ENCODE measurements around the gene SLAIN1. TPM values are rescaled to one million over a fixed set of nuclear protein-coding genes. Genes with fewer than 3 reads are reported as not detected.

The SLAIN1 gene
- polyA plus RNA-seq, 1 donor: 5.4 TPM

DNA sequence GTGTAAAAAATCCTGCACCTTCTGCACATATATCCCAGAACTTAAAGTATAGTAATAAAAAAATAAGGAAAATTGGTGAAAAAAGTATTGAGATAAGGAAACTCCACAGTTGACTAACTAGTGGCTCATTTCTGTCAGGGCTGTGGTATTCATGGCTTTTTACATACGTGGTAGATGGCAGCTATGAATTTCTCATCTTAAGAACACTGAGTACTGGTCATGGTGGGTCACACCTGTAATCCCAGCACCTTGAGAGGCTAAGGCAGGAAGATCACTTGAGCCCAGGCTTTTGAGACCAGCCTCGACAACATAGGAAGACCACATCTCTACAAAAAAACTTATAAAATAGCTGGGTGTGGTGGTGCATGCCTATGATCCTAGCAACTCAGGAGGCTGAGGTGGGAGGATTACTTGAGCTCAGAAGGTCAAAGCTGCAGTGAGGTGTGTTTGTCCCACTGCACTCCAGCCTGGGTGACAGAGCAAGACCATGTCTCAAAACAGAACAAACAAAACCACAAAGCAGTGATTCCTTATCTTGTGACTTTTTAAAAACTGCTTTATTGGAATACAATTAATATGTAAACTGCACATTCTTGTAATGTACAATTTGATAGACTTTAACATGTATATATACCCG lies 16.8 kb downstream of the SLAIN1 start:
- DNase-seq: no peak

DNA sequence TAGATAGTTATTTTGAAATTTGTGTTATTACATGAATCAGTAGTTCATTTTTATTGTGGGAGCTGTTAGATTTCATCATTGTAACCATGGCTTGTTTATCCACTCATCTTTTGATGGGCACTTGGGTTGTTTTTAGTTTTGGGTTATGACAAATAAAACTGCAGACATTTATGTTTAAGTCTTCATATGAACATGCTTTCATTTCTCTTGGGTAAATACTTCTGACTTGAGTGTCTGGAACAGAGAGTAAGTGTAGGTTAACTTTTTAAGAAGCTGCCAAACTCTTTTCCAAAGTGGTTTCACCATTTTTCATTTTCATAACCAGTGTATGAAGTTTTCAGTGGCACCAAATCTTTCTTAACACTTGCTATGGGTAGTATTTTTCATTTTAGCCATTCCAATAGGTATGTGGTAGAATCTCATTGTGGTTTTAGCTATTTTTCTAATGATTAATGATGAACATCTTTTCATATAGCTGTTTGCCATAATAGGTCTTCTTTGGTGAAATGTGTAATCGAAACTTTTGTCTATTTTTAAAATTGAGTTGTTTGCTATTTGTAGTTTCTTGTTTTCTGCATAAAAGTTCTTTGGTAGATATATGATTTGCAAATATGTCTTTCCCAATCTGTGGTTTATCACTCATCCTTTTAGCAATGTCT lies 17.9 kb downstream of the SLAIN1 start:
- no peak for DNase-seq

DNA sequence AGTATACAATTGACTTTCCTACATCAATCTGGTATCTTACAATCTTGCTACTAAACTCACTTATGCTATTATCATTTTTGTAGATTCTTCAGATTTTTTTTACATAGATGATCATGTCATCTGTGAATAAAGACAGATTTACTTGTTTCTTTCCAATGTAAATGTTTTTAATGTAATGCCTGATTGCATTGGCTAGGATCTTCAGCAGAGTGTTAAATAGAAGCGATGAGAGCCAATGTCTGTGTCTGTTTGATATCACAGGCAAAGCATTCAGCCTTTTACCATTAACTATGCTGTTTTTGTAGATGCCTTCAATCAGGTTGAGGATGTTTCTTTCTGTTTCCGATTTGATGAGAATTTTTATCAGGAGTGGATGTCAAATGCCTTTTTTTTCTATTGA lies 19.2 kb downstream of the SLAIN1 start:
- DNase-seq: no peak

DNA sequence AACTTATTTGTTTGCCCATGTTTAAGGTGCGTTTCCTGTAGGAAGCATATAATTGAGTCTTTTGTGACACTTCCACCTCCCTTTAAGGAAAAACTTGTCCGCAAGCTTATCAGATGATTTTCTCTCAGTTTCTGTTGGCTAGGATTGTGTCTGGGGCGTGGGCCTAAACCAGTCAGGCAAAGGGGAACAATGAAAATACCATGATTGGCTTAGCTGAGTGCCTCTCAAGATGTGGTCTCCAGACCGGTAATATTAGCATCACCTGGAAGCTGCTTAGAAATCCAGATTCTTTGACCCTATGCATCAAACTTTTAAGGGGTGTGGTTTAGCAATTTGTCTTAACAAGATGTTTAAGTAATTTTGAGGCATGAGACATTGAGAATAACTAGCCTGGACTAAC lies 20.0 kb downstream of the SLAIN1 start:
- DNase-seq: no peak

DNA sequence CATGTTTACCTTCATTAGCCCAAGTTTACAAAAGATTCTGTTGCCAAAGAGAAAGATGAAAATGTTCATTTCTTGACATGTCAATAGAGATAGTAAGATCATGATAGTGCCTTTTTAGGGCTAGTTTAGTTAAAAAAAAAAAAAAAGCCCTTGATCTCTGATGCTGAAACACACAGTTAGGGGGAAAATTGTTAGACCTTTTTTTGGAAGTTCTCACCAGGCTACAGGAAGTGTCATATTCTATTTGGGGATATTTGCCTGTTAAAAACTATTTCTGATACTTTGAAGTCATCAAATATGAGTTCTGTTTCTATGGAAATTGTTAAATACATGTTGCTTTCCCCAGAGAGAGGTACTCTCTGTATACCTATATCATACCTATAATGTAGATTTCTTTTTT lies 21.6 kb downstream of the SLAIN1 start:
- no peak for DNase-seq

DNA sequence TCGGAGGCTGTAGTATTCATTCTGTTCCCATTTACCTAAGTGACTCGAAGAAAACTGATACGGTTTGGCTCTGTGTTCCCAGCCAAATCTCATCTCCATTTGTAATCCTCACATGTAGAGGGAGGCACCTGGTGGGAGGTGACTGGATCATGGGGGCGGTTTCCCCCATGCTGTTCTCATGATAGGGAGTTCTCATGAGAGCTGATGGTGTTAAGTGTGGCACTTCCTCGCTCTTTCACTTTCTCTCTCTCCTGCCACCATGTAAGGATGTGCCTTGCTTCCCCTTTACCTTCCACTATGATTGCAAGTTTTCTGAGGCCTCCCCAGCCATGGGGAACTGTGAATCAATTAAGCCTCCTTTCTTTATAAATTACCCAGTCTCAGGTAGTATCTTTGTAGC lies 23.5 kb downstream of the SLAIN1 start:
- no peak for DNase-seq

DNA sequence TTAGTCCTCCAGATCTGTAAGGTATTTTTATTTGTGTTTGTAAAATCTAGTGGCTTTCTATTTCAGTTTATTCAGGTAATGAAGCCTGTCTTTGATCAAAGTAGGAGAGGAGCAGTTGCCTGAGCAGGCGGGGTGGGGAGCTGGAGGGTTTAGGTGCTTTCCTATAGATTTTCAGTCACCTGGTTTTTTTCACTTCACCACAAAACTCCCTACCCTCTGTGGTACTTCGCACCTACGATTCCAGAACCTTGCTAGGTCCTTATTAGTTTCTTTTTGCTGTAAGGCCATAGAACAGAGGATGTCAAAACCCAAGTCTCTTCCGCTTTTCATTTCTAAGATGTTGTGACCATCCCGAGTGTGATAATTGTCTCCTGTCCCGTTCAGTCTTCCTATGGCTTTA lies 26.6 kb downstream of the SLAIN1 start:
- no peak for DNase-seq

DNA sequence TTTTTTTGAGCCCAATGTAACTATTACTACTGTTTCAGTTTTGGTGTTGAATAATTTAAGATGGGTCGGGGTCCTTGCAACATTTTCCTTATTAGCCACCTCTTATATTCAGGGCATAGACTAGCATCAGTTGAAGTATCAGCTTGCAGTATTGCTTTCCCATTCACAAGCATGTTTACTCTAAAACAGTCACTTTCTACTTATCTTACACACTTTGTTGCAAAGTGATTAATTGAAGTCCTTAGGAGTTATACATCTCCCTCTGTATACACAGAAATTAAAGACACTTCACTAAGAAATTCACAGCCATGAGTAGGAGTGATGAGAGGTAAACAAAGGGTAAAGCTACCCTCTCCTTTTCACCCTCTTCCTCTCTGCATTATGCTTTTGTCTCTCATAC lies 27.6 kb downstream of the SLAIN1 start:
- DNase-seq: no peak

DNA sequence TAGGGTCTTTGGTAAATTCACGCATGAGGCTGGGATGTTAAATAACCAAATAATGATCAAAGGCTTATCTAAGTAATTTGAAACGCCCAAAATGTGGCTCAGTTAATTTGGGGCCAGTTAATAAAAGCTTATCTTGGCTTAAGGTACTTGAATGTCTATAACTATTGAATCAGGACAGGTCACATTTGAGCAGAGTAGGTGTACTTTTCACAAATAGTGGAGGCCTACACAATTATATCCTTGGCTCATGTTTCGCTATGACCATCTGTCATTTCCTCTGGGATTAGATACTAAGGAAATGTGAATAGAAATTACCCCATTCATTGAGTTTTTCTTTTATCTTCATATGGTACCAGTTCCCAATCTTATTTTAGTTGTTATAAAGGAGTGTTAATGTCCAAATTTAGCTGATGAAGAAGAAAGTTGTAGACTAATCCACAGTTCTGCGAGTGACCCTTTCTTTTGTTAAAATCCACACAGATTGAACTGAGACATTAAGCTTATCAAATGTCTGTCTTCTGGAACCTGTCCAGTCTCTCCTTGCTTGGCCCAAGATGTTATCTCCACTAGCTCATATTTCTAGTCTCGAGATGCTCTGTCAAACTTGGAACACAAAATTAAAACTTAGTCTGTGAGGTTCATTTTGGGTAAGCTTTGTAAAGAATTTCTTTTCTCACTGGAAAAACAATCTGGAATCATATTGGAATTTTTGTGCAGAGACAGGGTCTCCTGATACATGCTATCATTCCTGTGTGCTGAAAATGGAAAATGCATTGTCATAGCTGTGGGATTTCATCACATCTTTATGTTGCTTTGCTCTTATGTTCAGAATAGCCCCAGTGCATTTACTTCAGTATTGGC lies 31.0 kb downstream of the SLAIN1 start:
- DNase-seq: no peak

DNA sequence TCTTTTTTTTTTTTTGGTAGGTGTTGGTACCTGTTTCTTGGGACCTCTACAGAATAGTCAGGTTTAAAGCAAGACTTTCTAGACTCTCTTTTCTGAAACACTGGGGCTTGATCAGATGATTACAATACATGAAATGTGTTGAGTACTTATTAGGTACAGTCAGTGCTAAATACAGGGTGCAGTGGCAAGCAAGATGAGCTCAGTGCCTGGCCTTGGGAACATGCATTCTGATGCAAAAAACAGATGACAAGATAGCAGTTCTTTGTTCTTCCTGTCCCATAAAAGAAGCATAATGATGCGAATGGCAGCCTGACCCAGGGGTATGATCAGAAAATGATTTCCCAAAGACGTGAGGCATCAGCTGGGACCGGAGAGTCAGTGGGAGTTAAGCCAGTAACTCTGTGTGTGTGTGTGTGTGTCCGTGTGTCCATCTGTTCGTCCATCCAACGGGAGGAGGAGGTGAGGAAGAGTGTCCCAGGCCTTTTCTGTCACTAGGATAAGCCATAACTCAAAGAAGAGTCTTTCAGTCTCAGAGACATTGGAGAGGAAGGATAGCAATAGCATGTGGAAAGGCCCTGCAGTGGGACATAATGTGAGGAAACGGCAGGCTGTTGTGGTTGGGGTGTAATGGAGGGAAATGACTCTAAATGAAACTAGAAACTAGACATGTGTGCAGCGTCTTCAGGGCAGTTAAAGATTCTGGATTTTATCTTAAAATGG lies 32.2 kb downstream of the SLAIN1 start:
- DNase-seq: no peak

DNA sequence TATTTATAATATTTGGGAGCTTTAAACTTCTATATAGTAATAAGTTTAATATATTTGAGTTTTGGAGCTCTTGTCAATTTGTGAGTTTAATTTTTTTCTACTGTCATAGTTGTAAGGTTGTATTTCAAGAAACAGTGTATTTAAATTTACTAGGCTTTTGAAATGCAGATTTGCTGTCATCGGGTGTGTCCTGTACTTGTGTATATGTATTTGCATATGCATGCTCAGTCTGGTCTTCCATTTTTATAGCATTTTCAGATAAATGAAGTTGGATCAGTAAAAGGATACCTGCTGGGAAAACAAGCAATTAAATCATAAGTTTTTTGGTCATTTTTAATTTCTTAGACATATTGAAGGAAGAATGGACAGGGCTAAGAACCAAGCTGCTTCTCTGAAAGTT lies 33.1 kb downstream of the SLAIN1 start:
- DNase-seq: no peak

DNA sequence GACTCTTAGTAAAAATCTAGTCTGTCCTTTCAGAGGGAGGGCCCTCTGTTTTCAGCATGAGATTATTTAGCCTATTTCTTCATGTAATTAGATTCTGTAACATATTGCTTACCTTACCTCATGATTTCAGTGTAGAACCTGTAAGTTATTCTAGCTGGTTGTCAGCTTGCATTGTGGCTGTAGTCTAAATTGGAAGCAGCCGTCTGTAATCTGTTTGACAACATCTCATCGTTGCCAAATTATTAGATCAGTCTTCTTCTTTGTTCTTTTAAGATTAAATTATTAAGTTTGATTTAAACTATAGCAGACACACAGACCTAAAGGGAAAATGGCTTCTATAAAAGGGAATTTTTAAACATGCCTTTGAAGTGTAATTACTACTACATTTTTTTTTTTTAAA lies 34.8 kb downstream of the SLAIN1 start:
- DNase-seq: no peak

DNA sequence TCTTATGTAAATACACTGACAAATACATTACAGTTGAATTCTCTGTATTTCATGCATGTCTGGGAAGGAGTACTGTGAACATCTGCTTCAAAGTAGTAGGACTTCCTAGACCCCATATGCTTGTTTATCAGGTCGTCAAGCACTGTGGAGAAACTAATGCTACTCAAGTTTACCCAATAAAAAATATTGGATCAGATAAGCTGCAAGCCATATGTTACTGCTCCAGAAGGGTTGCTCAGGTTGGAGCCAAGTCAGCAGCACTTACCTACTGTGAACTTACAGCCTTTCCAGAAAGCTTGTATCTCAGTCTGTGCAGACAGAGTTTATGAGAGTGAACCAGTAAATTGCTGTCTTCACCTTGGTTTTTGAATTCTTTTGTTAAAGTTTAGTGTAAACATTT lies 36.2 kb downstream of the SLAIN1 start:
- DNase-seq: no peak

DNA sequence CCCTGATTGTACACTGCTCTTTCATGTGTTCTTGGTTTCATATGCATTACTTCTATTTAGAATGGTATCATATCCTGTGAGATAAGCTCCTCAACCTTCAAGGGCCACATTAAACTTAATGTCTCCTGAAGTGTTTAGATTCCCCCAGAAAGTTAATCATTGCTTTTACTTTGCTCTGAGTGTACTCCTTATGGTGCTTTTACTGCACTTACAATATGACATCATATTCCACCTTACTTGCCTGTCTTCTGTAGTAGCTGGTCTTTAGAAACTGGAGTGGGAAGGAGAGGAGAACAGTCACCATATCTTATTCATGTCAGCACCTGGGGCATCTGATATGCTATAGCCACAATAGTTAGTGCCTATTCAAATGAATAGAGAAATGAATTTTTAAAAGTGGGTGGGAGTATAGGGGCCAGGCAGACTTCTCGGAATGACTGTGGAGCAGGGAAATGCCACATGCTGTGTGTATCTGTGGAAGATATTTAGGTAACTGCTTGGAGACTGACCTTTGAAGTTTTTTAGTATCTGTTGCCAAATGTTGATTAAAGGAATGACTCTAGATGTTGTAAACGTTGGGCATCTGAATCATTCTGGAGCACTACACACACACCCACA lies 40.2 kb downstream of the SLAIN1 start:
- DNase-seq: no peak

DNA sequence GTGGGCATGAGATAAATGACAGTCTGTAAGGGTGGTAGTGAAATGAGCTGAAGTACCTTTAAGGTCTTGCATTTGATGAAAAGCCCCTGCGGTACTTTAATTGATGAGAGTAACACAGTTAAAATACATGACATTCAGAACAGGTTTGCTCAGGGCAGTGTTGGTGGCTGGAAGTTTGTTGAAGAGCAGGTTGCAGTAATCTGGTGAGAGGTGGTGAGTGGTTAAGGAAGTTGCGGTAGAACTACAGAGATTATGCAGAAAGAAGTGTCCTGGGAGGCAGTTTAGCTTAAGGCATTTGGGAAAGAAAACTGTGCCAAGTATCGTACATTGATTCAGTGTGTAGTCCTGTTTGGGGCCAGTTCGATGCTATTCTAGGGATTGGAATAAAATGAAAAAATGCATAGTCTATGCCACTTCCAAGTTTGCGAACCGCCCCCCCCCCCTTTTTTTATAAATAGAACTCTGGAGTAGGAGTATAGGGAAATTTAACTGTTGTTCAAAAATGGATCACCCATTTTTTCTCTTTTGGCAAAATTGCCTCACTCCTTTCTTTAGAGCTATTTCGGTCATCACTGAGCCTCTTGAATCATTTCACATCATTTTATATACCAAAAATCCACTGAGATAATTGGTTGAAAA lies 42.7 kb downstream of the SLAIN1 start:
- no peak for DNase-seq

DNA sequence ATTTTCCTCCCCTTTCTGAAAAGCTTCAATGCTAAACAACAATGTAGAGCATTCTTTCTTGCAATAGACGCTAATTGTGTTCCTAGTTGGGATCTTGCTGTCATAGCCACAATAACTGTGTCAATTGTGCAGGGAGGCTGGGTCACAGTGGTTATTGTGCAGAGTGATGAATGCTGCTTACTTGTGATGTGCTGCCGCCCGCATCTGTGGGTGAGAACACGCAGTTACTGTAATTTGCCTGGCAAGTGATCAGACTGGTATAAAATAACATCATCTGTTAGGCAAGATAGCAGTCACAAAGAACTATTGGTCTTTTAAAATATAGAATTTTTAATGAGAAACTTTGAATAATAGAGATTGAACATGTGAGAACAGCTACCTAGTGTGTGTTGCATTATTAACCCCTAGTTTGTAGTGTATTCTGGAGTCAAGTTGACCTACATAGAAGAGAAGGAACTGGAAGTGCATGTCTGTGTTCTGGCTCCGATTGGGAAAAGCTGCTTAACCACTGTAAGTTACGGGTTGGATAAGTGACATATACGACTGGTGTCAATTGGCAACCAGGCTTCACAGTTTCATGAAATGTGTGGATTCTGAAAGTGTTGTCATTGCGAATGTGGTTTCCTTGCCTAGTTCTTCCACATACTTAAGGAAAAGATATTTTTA lies 43.6 kb downstream of the SLAIN1 start:
- no peak for DNase-seq

DNA sequence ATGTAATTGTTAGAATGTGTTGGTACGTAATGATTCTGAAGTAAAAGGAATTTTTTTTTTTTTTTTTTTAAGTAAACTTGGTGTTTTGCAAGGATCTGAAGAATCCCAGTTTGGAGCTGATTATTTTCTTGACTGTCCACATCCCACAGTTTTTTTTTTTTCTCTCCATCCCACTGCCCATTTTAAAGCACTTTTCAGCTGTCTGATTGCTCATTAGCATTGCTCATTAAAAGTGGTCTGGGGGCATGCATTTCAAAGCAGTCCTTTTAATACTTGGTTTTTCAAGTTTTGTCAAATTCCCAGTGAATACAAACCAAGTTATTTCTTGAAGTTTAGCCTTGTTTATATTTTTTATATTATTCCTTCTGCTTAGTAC lies 44.1 kb downstream of the SLAIN1 start:
- no peak for DNase-seq

DNA sequence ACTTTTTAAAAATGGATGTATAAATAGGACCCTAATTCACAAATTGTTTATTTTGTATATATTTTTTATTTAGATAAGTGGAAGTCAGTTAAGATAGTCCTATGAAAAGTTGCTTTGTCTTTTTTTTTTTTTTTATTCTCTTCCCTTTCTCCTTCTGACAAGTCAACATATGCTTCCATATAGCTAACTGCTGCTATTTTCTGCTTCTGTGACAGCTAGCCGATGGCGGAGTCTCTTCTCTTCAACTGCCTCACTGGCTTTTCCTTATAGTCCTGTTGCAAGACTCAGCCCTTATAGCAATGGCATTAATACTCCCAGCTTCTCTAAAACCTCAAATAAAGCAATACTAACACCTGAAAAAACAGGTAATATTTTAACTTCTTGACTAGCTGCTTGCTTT lies 45.3 kb downstream of the SLAIN1 start:
- DNase-seq: no peak

DNA sequence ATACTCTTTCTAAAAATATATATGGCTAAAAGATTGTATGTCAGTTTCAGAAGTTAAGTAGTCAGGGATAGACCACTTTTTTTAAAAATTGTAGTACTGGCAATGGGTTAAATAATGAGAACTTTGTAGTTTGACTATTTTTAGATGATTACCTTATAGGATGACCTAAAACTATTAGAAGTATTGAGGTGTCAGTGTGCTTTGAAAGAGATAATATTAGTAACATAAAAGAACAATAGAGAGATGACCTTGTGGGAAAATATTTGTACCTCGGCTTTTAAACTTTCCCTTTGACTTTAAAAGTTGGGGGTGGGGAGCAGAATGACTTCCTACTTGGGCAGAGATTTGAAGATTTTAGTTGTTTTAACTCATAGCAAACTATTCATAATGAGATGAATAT lies 48.3 kb downstream of the SLAIN1 start:
- no peak for DNase-seq

DNA sequence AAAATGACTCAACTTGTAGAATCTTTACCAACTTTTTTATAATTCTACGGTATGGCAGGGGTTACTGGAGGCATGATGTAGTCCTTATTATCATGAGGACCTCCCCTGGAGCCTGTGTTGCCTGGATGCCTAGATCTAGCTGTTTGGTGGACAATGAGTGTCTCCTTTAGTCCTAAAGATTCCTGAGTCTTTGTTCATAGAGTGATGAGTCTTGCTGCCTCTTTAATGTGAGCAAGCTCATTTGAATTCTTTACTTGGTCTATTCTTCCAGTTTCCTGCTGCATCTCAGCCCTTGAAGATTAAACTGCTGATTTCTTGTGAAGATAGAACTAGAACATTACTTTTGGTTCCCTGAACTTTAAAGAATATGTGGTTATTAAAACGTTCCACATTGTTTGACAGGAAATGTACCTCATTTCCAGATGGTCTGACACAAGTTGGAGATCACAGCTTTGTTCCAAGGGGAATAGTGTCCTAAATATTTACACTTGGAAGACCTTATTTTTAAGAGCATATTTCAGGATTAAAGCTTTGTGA lies 51.9 kb downstream of the SLAIN1 start:
- DNase-seq: no peak

Data from hindlimb muscle (tissue), 1 donor.